SK-N-DZ (cell line): ENCODE data around the gene TBCE.

Experiments used
- DNase-seq: peaks from one replicate; pipeline ENCODE4 v3.0.0-alpha.2; 2015; ENCODE audit warnings: low spot score

Gene TBCE

DNA sequence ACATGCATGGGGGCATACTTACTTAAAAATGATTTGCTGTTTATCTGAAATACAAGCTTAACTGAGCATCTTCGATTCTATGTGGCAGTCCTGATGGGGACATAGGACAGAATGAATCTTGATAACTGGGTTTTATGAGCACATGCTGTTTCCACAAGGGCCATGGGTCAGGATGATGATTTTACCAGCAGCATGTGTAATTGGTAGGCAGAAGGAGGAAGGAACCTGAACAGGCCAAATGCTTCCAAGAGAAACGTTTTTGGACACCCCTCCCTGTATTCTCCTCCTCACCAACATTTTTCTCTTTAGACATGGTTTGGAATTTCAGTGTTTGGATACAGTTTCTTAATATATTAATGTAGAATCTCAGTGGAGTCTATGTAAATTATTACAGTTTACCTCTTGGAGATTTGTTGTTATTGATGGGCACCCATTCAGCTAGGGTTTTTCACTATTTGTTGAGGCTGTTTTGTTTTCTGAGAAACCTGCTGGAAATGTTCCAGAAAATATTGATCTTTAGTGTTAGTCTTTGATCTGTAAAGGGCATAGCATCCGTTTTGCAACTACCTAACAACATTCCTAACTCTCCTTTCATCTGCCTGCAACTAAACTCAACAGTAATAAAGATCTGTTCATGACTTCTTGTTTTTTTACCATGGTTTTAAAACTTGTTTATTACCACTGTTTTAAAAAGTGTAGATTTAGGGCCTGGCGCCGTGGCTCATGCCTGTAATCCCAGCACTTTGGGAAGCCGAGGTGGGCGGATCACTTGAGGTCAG lies 42.0 kb downstream of the TBCE start:
- DNase-seq = no peak

DNA sequence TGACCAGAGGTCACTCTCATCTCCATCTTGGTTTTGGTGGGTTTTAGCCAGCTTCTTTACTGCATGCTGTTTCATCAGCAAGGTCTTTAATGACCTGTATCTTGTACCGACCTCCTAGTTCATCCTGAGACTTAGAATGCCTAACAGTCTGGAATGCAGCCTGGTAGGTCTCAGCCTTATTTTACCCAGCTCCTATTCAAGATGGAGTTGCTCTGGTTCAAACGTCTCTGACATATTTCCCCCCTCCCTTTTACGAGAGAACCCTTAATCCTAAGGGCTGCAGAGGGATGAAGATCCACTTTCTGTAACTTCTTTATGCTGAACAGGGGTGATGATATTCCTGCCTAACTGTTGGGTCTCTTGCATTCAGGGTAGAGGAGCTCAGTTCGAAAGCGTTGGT lies 43.2 kb downstream of the TBCE start:
- DNase-seq = no peak

- no peak for DNase-seq
Measured at GRCh38 chr1:235411489-235412486, 44.6 kb downstream of the TBCE start.

DNA sequence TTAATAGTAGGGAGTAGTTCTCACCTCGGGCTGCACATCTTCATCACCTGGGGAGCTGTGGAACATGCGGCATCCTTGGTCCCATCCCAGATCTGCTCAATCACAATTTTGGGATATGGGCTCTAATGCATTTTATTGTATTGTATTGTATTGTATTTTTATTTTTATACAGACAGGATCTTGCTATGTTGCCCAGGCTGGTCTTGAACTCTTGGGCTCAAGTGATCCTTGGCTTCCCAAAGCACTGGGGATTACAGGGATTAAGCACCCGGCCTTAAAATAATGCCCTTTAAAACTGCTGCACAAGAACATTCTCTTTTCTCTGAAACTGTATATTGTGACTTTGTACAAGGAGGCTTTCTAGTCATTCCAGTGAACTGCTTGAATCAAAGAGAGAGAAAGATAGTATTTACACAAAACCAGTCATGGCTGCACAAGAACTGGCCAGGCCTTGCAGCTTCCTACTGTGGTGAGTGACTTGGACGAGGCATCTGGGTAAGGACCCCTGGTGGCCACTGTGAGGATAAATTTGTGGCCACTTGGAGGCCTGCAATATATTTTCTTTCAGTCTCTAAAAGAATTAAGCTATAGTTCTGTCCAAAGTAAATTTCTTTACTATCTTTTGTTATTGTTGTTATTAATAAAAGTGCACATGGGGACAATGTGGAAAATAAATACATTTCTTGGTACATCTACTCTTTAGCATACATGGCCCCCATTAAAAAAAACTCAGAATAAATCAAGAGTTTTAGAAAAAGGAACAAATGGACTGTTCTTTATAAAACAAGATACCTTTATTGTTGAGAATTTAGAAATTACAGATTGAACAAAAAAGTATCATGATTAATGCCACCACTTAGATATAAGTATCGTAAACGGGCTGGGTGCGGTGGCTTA lies 48.0 kb downstream of the TBCE start:
- DNase-seq = peak; percentile 65

GRCh38 chr1:235416662-235417049 lies 49.4 kb downstream of the TBCE start:
- DNase-seq = no peak

DNA sequence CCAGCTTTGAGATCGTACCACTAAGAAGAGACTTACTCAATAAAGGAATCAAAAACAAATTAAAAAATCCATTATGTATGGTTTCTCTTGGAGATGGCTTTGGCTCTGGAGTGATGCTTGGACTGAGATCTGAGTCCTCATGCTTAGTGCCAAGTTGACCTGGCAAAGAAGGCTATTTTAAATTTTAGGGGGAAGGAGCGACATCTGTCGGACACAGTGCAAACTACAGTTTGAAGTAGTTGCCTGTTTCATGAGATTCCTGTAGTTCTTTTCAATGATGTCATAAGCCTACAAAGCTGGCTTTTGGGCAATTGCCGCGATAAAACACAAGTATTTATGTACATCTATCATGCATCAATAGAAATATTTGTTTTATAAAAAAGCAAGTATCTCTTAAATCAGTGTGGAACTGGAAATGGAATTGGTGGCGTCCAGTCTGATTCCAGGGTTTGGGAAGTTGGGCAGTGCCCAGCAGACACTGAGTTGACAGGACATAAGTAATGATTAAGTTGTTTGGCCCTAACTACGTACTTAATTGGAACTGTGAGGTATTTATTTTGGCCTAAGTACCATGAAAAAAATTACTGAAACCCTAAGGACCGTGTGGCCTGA lies 50.0 kb downstream of the TBCE start:
- peak; percentile 59 for DNase-seq

DNA sequence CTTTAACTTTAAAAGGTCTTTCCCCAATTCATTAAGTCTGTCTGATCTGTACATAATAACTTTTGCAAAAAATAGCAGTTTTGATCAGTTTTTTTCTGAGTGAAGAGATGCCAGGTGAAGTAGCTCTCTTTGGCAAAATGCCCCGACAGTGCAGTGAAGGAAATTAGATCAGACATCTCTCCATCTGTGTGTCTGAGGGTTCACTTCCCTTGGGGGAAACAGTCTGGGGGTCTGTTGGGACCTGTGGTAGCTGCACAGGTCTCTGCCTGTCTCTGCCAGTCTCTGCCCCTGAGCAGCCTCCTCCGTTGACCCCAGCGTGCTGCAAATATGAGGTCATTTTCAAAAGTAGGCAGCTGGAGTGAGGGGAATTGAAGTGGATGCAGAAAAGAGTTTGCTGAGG lies 54.5 kb downstream of the TBCE start:
- no peak for DNase-seq

GRCh38 chr1:235423214-235423652 lies 56.0 kb downstream of the TBCE start:
- DNase-seq = no peak

GRCh38 chr1:235424092-235424491 lies 56.9 kb downstream of the TBCE start:
- DNase-seq = no peak

- no peak for DNase-seq
Measured at GRCh38 chr1:235425357-235425756, 58.1 kb downstream of the TBCE start.

DNA sequence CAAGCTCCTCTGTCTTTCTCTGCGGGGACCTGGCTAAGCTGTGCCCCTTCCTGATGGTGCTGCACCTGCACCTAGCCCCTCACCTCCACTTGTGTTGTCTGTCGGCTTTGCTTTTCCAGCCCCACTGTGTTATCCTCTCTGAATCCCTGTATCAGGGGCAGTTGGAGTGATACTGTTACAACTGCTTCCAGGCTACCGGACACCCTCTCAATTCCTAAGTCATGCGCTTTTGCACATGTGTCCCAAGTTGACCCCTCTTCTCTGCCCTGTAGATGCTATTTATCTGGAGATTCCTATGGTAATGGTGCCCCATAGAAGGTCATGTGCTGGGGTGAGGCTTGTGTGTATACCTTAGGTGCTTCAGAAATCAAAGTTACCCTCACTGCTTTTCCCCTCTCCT lies 58.9 kb downstream of the TBCE start:
- DNase-seq = no peak

DNA sequence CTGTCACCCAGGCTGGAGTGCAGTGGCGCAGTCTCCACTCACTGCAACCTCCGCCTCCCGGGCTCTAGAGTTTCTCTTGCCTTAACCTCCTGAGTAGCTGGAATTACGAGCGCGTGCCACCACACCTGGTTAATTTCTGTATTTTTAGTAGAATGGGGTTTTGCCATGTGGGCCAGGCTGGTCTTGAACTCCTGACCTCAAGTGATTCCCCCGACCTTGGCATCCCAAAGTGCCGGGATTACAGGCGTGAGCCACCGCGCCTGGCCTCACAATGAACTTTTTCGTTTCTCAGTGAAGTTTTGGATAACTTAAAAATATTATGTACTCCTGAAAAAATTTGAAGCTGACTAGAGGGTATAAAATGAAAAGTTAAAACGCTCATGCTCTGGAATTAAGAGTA lies 59.5 kb downstream of the TBCE start:
- no peak for DNase-seq

- DNase-seq = no peak
Measured at GRCh38 chr1:235427447-235427846, 60.2 kb downstream of the TBCE start.

DNA sequence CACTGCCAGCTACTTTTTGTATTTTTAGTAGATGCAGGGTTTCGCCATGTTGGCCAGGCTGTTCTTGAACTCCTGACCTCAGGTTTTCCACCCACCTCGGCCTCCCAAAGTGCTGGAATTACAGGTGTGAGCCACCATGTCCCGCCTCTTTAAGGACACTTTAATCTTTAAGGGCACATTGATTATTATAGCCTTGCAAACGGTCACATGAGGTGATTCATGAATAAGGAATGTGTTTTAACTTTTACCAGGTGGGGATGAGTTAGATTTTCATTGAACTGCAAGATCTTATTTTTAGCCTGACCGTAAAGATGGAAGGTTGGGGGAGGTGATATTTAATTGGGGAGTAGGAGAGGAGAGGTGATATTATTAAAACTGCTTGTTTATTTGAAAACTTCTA lies 61.9 kb downstream of the TBCE start:
- no peak for DNase-seq

- DNase-seq = no peak
Measured at GRCh38 chr1:235430991-235431390, 63.8 kb downstream of the TBCE start.

DNA sequence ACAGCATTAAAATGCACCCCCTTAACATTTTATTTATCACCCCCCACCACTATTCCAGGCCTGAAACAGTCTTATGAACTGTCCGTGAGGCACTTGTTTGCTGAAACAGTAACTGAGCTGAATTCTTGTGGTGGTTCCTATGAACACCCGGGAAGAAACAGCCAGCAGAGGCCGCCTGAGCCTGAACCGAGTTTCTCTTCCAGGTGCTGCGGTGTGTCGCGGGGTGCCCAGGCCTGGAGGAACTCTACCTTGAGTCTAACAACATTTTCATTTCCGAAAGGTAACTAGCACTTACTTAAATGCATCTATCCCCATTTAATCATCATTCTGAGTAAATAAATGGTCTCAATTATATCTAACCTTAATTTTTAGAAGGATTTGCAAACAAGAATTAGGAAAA lies 66.8 kb downstream of the TBCE start:
- no peak for DNase-seq

- no peak for DNase-seq
Measured at GRCh38 chr1:235441159-235441685, 74.0 kb downstream of the TBCE start.

- no peak for DNase-seq
Measured at GRCh38 chr1:235442788-235443429, 75.7 kb downstream of the TBCE start.

- no peak for DNase-seq
Measured at GRCh38 chr1:235448616-235449015, 81.4 kb downstream of the TBCE start.

DNA sequence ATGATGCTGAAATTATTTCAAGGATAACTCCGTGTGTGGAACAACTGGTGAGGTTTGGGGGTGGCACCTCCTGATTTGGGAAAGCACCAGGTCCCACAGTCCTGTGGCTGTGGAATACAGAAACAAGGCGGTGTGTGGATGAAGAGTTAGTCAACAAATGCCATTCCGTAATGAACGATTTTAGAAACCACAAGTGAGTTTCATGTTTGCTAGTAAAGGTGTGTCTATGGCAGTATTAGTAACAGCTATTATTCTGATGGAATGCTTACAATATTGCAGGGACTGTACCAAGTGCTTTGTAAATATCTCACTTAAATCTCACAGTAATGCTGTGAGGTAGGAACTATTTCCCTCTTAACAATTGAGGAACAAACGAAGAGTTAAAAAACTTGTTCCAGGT lies 83.2 kb downstream of the TBCE start:
- no peak for DNase-seq
